HFF-Myc (cell line): Measurements from ENCODE around the gene NPM3.

Experiments used
- DNase-seq: peaks from one replicate; pipeline ENCODE4 v3.0.0-alpha.2; 2011; ENCODE audit warnings: low read depth; ENCODE audit errors: extremely low read depth
- H3K4me3 ChIP-seq: replicated peaks from 2 replicates; pipeline ENCODE4 v1.5.1; 2011; ENCODE audit warnings: low read depth, mild to moderate bottlenecking, control low read depth, low read length
- TF ChIP-seq, protein P1 (sequence below): IDR thresholded peaks from 2 replicates; pipeline ENCODE4 v1.5.1; 2012; ENCODE audit warnings: mild to moderate bottlenecking, low read depth, low read length, control low read depth; ENCODE audit errors: missing control alignments

NPM3 gene

GRCh38 chr10:101766306-101766705 is 16.9 kb downstream of the NPM3 start:
- no peak for DNase-seq
- TF ChIP-seq, protein P1, sequence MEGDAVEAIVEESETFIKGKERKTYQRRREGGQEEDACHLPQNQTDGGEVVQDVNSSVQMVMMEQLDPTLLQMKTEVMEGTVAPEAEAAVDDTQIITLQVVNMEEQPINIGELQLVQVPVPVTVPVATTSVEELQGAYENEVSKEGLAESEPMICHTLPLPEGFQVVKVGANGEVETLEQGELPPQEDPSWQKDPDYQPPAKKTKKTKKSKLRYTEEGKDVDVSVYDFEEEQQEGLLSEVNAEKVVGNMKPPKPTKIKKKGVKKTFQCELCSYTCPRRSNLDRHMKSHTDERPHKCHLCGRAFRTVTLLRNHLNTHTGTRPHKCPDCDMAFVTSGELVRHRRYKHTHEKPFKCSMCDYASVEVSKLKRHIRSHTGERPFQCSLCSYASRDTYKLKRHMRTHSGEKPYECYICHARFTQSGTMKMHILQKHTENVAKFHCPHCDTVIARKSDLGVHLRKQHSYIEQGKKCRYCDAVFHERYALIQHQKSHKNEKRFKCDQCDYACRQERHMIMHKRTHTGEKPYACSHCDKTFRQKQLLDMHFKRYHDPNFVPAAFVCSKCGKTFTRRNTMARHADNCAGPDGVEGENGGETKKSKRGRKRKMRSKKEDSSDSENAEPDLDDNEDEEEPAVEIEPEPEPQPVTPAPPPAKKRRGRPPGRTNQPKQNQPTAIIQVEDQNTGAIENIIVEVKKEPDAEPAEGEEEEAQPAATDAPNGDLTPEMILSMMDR: no peak
- H3K4me3 ChIP-seq: no peak overlapping the region

DNA sequence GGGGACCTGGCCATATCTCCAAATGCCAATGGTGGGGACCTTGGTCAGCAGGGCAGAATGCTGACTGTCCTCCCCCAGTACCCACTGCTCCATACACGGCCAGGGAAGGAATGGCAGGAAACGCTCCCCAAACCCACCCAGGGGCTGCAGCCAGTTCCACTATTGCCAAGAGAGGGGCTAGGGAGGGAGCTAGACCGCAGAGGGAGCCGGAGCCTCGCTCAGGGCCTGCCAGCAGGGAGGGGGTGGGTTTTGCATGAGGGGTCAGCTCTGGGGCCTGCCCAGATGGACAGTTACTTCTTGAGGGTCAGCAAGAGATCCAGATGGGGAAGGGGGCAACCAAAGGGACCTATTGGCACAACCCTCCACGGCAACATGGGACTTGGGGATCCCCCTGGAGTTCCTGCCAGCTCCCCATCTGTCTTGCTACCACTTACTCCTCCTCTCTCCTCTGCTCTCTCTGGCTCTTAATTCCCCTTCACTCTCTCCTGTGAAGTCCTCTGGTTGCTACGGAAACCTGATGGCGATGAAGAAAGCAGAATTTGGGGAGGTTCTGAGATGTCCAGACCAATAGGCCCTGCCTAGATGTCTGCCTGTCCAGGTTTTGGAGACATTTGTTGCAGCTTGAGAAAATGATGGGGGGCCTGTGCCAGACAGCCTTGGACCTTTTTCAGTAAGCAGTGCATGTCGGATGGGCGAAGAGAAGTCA is 20.0 kb downstream of the NPM3 start:
- TF ChIP-seq, protein P1: no peak
- H3K4me3 ChIP-seq: no peak overlapping the region
- DNase-seq: no peak

DNA sequence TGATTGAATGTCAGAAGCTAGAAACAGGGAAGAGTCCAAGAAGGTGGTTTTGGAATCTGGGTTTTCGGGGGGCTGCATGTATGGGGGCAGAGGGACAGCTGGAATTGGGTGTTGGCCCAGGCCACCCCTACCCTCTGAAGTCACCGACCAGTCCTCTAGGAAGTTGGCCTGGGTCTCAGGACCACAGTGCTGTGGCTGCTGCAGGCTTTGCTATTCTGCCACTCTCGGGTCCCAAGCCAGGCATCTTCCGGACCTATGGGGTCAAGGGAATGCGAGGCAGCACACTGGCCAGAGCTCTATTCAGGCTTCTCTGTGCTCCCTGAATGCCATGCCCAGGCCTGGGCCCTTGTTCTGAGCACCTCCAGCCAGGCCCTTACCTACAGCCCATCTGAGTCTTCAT is 20.5 kb downstream of the NPM3 start:
- DNase-seq: no peak
- TF ChIP-seq, protein P1: no peak
- H3K4me3 ChIP-seq: no peak overlapping the region

GRCh38 chr10:101761226-101761625 is 22.0 kb downstream of the NPM3 start:
- TF ChIP-seq, protein P1: no peak
- no peak for DNase-seq
- H3K4me3 ChIP-seq: no peak overlapping the region

DNA sequence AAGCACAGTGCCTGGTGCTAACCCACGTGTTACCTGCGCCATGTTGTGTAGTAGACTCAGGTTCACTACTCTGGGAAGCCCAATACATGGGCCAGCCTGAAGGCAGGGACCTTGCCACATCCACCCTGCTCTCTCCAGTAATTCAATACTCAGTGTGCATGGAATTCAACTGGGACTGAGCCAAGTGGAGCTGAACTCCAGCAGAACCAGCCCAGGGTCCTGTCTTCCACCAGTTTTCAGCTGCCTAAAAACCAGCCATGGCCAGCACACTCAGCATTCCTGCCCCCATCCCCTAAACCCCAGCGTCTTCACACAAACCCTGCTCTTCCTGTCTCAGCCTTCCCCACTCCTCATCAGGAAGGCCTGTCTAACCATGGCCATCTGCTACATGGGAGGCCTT is 22.7 kb downstream of the NPM3 start:
- no peak overlapping the region for H3K4me3 ChIP-seq
- no peak for DNase-seq
- TF ChIP-seq, protein P1: no peak

DNA sequence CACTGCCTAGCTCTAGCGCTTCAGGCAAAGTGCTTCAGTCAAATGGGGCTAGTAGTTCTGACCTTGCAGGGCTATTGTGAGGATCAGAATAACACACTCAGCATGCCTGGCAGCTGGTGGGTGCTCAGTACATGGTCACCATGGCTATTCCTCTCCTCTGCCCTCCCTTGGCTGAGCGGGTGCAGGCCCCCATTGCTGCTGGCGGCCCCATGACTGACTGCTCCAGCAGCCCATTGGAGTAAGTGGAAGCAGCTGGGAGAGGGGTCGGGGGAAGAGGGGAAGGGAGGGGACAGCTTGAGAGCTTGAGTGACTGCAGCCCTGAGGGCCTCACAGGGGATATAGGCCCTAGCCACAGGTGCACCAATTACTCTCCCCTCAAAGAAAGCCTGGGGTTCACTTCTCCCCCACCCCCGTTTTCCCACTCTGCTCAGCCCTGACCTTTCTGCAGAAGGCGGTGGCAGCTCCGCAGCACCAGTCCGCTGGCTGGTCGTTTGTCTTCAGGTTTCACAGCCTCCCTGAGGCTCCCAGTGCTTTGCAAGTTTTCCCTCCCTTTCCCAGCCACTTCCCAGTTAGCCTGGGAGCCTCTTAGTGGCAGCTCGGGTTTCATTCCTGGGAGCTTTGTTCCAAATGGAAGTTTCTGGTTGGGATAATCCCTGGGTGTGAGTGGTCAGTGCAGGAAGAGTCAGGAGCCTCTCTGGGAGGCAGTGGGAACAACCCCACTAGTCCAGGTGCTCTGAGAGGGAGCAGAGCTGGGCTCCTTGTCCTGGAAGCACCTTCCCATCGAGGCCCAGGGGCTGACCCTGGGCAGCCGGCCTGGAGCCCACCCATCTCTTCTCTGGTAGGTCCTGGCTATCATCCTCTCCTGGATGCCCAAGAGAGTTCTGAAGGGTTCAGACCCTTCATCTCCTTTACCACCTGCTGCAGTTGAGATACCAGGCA is 23.7 kb downstream of the NPM3 start:
- no peak for DNase-seq
- no peak overlapping the region for H3K4me3 ChIP-seq
- TF ChIP-seq, protein P1: no peak
